ENCODE measurements around the gene COX7A2L. TPM values are rescaled to one million over a fixed set of nuclear protein-coding genes. Genes with fewer than 3 reads are reported as not detected.

The COX7A2L gene
- total and polyA plus RNA-seq, 10 of the 15 experiments (the other 5 are each of a cell fraction or from before 2014, with no cell fraction given): 134 to 532 (median 222) TPM

DNA sequence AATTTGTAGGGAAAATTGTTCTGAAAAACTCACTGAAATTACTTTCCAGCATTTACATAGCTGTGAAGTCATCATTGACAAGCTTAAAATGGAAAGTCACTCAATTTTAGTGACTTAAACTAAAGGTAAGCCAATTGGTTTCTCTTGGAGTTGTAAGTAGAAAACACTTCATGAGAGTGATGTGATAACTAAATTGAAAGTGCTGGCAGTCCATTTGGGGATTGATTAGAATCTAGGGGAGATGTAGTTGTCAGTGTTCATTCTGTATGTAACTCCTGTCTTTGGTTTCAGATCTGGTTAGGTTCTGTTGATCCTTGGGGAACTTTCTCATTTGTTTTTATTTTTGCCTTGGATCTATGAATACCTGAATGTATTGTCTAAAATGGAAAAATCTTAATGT is 53.8 kb downstream of the COX7A2L start (continued):
- TF ChIP-seq NRF1 (conservative IDR thresholded peaks at IDR 0.05; ENCODE audit: low read depth, low read length) (no peak), FOXM1 (IDR thresholded peaks at IDR 0.05; ENCODE audit: low read depth, low read length) (no peak), NFYB (IDR thresholded peaks at IDR 0.05; ENCODE audit: insufficient read depth, low read depth, low read length) (no peak), TBL1XR1 (IDR thresholded peaks at IDR 0.05; ENCODE audit: low read depth, low read length) (no peak), POLR2AphosphoS2 (IDR thresholded peaks at IDR 0.05; ENCODE audit: low read depth, low read length) (no peak)
- TF ChIP-seq, protein P1, sequence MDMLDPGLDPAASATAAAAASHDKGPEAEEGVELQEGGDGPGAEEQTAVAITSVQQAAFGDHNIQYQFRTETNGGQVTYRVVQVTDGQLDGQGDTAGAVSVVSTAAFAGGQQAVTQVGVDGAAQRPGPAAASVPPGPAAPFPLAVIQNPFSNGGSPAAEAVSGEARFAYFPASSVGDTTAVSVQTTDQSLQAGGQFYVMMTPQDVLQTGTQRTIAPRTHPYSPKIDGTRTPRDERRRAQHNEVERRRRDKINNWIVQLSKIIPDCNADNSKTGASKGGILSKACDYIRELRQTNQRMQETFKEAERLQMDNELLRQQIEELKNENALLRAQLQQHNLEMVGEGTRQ (IDR thresholded peaks at IDR 0.05; ENCODE audit: borderline replicate concordance, low read depth, low read length): no peak

DNA sequence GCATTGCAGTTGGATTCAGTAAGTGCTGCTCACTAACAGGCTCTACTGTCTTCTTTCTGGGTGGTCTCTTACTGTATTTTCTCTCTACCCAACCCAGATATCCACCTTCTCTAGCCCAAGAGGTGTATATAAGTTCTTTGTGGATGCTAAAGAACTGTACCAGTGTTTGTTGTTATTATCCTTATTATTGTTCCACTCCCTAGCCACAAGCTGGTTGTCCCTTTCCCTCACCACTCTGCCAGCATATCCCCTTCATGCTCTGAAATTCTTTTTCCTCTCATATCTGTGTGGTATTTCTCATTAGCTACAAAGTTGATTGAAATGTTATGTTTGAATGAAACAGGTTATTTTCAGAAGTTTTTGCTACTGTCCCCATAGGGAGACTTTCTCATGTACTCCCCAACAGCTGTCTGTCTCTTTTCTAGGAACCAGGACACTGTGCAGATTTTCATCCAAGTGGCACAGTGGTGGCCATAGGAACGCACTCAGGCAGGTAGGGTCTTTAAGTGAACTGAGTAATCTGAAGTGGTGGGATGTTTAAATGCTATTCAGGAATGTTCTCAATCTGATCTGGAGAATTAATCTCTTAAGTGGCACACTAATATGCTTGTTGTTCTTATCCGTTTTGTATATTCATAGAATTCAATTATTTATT is 56.8 kb downstream of the COX7A2L start:
- Histone ChIP-seq H2AFZ (ENCODE audit: control insufficient read depth, low read depth, low read length) (no peak overlapping the region), H3K36me3 (ENCODE audit: control insufficient read depth in 2 of 2, insufficient read depth in 2 of 2, low read length in 1 of 2) (peaks cover 2 to 9% of the 10 kb centered on the region in 2 experiments; a peak in 3 of 4 replicates), H3K27me3 (replicated peaks in 1 of 2; ENCODE audit: control insufficient read depth in 2 of 2, insufficient read depth in 2 of 2, low read length in 1 of 2) (no peaks in the 10 kb centered on the region), H3K4me2 (ENCODE audit: control insufficient read depth, insufficient read depth) (no peak overlapping the region), H4K20me1 (ENCODE audit: control insufficient read depth, insufficient read depth) (no peaks in the 10 kb centered on the region), H3K4me1 (ENCODE audit: control insufficient read depth, insufficient read depth, low read length) (no peaks in the 10 kb centered on the region), H3K9me3 (replicated peaks; ENCODE audit: control insufficient read depth, insufficient read depth, low read length) (no peaks in the 10 kb centered on the region), H3K79me2 (ENCODE audit: control insufficient read depth, insufficient read depth, low read length) (no peaks in the 10 kb centered on the region), H3K4me3 (no peak overlapping the region), H3K9ac (ENCODE audit: control insufficient read depth, insufficient read depth, low read length) (no peak overlapping the region), H3K27ac (ENCODE audit: control insufficient read depth, insufficient read depth) (no peak overlapping the region)
- no TSS peak for BruUV-seq (replicated peaks)
- ChIA-PET POLR2A (no interaction called here), RAD21 (ENCODE audit: unreplicated experiment) (no interaction called here), SMC1A (ENCODE audit: uncharacterized antibody, unreplicated experiment) (interaction anchor here (0.5 kb wide), 1 partner anchor 383 kb away, joined by 3 read pairs; no protein-coding TSS in a partner anchor), CTCF (no interaction called here)
- intact Hi-C loops (cut with micrococcal nuclease; ENCODE audit: unreplicated experiment): no loop called here
- DNase-seq (ENCODE audit: low read depth, low spot score) (no peak), FAIRE-seq (no peak), ATAC-seq (no peak)
- in situ Hi-C loops (cut with MboI): no loop called here
- WGBS (ENCODE audit: insufficient coverage, insufficient replicate concordance, low lambda C conversion rate, missing lambda C conversion rate): 97% methylated on average over 2 of the region's 2 CpGs
- TF ChIP-seq NFYB (IDR thresholded peaks at IDR 0.05; ENCODE audit: insufficient read depth, low read depth, low read length) (no peak), SPI1 (IDR thresholded peaks at IDR 0.05; ENCODE audit: borderline replicate concordance, insufficient read depth, low read depth, low read length) (no peak), JUND (IDR thresholded peaks at IDR 0.05; ENCODE audit: low read depth, low read length) (no peak), ZNF217 (IDR thresholded peaks at IDR 0.05) (no peak), CBX3 (IDR thresholded peaks at IDR 0.05; ENCODE audit: borderline replicate concordance, low read depth) (no peak), TCF7 (IDR thresholded peaks at IDR 0.05; ENCODE audit: borderline replicate concordance) (no peak), TARDBP (IDR thresholded peaks at IDR 0.05; ENCODE audit: borderline replicate concordance) (no peak)
- TF ChIP-seq, protein P2, sequence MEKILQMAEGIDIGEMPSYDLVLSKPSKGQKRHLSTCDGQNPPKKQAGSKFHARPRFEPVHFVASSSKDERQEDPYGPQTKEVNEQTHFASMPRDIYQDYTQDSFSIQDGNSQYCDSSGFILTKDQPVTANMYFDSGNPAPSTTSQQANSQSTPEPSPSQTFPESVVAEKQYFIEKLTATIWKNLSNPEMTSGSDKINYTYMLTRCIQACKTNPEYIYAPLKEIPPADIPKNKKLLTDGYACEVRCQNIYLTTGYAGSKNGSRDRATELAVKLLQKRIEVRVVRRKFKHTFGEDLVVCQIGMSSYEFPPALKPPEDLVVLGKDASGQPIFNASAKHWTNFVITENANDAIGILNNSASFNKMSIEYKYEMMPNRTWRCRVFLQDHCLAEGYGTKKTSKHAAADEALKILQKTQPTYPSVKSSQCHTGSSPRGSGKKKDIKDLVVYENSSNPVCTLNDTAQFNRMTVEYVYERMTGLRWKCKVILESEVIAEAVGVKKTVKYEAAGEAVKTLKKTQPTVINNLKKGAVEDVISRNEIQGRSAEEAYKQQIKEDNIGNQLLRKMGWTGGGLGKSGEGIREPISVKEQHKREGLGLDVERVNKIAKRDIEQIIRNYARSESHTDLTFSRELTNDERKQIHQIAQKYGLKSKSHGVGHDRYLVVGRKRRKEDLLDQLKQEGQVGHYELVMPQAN (conservative IDR thresholded peaks at IDR 0.05): no peak
- TF ChIP-seq, protein P3, sequence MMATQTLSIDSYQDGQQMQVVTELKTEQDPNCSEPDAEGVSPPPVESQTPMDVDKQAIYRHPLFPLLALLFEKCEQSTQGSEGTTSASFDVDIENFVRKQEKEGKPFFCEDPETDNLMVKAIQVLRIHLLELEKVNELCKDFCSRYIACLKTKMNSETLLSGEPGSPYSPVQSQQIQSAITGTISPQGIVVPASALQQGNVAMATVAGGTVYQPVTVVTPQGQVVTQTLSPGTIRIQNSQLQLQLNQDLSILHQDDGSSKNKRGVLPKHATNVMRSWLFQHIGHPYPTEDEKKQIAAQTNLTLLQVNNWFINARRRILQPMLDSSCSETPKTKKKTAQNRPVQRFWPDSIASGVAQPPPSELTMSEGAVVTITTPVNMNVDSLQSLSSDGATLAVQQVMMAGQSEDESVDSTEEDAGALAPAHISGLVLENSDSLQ (IDR thresholded peaks at IDR 0.05): no peak
- TF ChIP-seq, protein P1 (IDR thresholded peaks at IDR 0.05; ENCODE audit: borderline replicate concordance, low read depth, low read length): no peak
- TF ChIP-seq, protein P4, sequence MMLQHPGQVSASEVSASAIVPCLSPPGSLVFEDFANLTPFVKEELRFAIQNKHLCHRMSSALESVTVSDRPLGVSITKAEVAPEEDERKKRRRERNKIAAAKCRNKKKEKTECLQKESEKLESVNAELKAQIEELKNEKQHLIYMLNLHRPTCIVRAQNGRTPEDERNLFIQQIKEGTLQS (IDR thresholded peaks at IDR 0.05; ENCODE audit: borderline replicate concordance, extremely low read depth, low read depth, low read length): no peak

Data from GM12878 (cell line).